HepG2 (cell line): Measurements from ENCODE around the gene C10orf90. TPM values are rescaled to one million over a fixed set of nuclear protein-coding genes. Genes with fewer than 3 reads are reported as not detected.

Experiments used
- ATAC-seq: fragments of 200-7000 bp; cut with Tn5 transposase; 3 replicates; pipeline ENCODE4 v1.9.1; 2020; ENCODE audit warnings: mild to moderate bottlenecking, moderate library complexity
- BruUV-seq: library from RNA; stranded (reverse); fragments of 400-500 nt; replicated peaks from 2 replicates; lab custom pipeline; 2021; lab: Mats Ljungman, UMichigan
- CTCF ChIA-PET: fragments of 300-600 bp; formaldehyde crosslinking; extraction: SDS; loops from one replicate; lab custom pipeline; 2021; ENCODE audit warnings: low total read pairs, inconsistent platforms, low intra/inter-chr PET ratio; lab: Yijun Ruan, JAX
- POLR2A ChIA-PET: fragments of 350-600 bp; sonication (Branson Sonifier 250); formaldehyde crosslinking; loops from one replicate; lab custom pipeline; 2020; ENCODE audit warnings: antibody characterized with exemption, inconsistent platforms; lab: Yijun Ruan, JAX
- DNase-seq: peaks from one replicate; pipeline ENCODE4 v3.0.0-alpha.2; 2015; ENCODE audit warnings: low spot score
- FAIRE-seq: peaks from 3 replicates; lab custom pipeline; 2011; peaks lifted over from hg19 to GRCh38; lab: Jason Lieb, UNC
- H2AFZ ChIP-seq: one replicate; pipeline ENCODE4 v1.6.1; 2011; ENCODE audit warnings: low read length, inconsistent platforms
- H3K27ac ChIP-seq: fragments of 300-600 bp; 3 replicates; pipeline ENCODE4 v1.8.0; 2011; ENCODE audit warnings: mixed run types, mild to moderate bottlenecking, mixed read lengths, low read length, inconsistent platforms; ENCODE audit not compliant: insufficient read depth; ENCODE audit errors: extremely low read length
- H3K27me3 ChIP-seq, 2 experiments: fragments of 200-600 bp in 1 of 2; 2 replicates in 1 of 2; 3 replicates in 1 of 2; pipeline versions ENCODE4 v1.6.0 to v1.8.0; 2011; ENCODE audit warnings: low read length in 2 of 2, mild to moderate bottlenecking in 2 of 2, moderate library complexity in 2 of 2, inconsistent platforms in 1 of 2; ENCODE audit not compliant: insufficient read depth in 2 of 2, control insufficient read depth in 1 of 2
- H3K36me3 ChIP-seq, 2 experiments: fragments of 200-600 bp in 1 of 2; replicated peaks in 1 of 2; 2 replicates in 1 of 2; 3 replicates in 1 of 2; pipeline versions ENCODE4 v1.5.1 to v1.8.0; 2011; ENCODE audit warnings: low read length in 2 of 2, inconsistent platforms in 1 of 2; ENCODE audit not compliant: insufficient read depth in 2 of 2, control insufficient read depth in 1 of 2
- H3K4me1 ChIP-seq: 2 replicates; pipeline ENCODE4 v1.5.1; 2012; ENCODE audit warnings: low read length, inconsistent platforms; ENCODE audit not compliant: insufficient read depth
- H3K4me2 ChIP-seq: 2 replicates; pipeline ENCODE4 v1.6.0; 2011; ENCODE audit warnings: low read depth, low read length, inconsistent platforms
- H3K4me3 ChIP-seq, 3 experiments: fragments of 200-600 bp in 1 of 3; sonication (generic), shearing (Covaris generic) in 1 of 3; replicated peaks in 1 of 3; 2 replicates each; pipeline ENCODE4 v1.5.1; 2011 to 2016; ENCODE audit warnings: low read length in 3 of 3, inconsistent platforms in 2 of 3, low read depth in 2 of 3, mild to moderate bottlenecking in 2 of 3, control low read depth in 1 of 3, mixed read lengths in 1 of 3; ENCODE audit not compliant: insufficient read depth in 1 of 3
- H3K79me2 ChIP-seq: one replicate; pipeline ENCODE4 v1.6.1; 2011; ENCODE audit warnings: low read length, inconsistent platforms; ENCODE audit not compliant: insufficient read depth
- H3K9ac ChIP-seq: 2 replicates; pipeline ENCODE4 v1.6.0; 2011; ENCODE audit warnings: mild to moderate bottlenecking, low read depth, low read length, inconsistent platforms; ENCODE audit not compliant: insufficient read depth
- H3K9me3 ChIP-seq: 2 replicates; pipeline ENCODE4 v1.5.1; 2012; ENCODE audit warnings: mild to moderate bottlenecking, low read length
- H4K20me1 ChIP-seq: 2 replicates; pipeline ENCODE4 v1.6.0; 2011; ENCODE audit warnings: inconsistent platforms, mild to moderate bottlenecking, low read length, moderate library complexity; ENCODE audit not compliant: insufficient read depth
- CEBPZ ChIP-seq: IDR thresholded peaks from 2 replicates; pipeline ENCODE4 v1.6.1; 2012; ENCODE audit warnings: low read length, improper control_type of control experiment
- EZH2 ChIP-seq: conservative IDR thresholded peaks from 2 replicates; pipeline ENCODE4 v1.6.1; 2012; ENCODE audit warnings: mild to moderate bottlenecking, low read depth, low read length, moderate library complexity
- GABPB1 ChIP-seq: IDR thresholded peaks from 2 replicates; pipeline ENCODE4 v1.6.1; 2016; ENCODE audit warnings: mild to moderate bottlenecking, missing genetic modification reagents, moderate library complexity, missing compliant biosample characterization
- GFI1 ChIP-seq: sonication (generic); formaldehyde crosslinking; IDR thresholded peaks from 2 replicates; pipeline ENCODE4 v1.5.0; 2020; ENCODE audit warnings: missing genetic modification reagents, mild to moderate bottlenecking, borderline replicate concordance
- NR2F1 ChIP-seq, 2 experiments: fragments of 450-650 bp in 1 of 2; formaldehyde crosslinking in 1 of 2; IDR thresholded peaks; 2 replicates each; pipeline versions ENCODE4 v1.5.0 to v1.6.1; 2016 to 2020; ENCODE audit warnings: mild to moderate bottlenecking in 1 of 2, missing compliant biosample characterization in 1 of 2, missing genetic modification reagents in 1 of 2, moderate library complexity in 1 of 2
- PTBP1 ChIP-seq: fragments of 200-400 bp; formaldehyde crosslinking; IDR thresholded peaks from 2 replicates; pipeline ENCODE4 v1.6.1; 2018; ENCODE audit warnings: low read length, low read depth; ENCODE audit not compliant: poor library complexity, severe bottlenecking
- SMAD3 ChIP-seq: sonication (generic); formaldehyde crosslinking; IDR thresholded peaks from 2 replicates; pipeline ENCODE4 v1.4.0; 2020; ENCODE audit warnings: missing genetic modification reagents
- ZNF207 ChIP-seq: fragments of 450-650 bp; IDR thresholded peaks from 2 replicates; pipeline ENCODE4 v1.6.1; 2016; ENCODE audit warnings: antibody characterized with exemption, borderline replicate concordance
- ZNF484 ChIP-seq: sonication (generic); formaldehyde crosslinking; IDR thresholded peaks from 2 replicates; pipeline ENCODE4 v1.5.1; 2020; ENCODE audit warnings: mild to moderate bottlenecking, low read depth, missing genetic modification reagents, borderline replicate concordance
- ZNF558 ChIP-seq: sonication (generic); formaldehyde crosslinking; IDR thresholded peaks from 2 replicates; pipeline ENCODE4 v1.9.0; 2022; ENCODE audit warnings: mild to moderate bottlenecking, missing genetic modification reagents, borderline replicate concordance
- WGBS: methylation state at CpG from one replicate; pipeline ENCODE4 v1.1.6; 2017; ENCODE audit warnings: low lambda C conversion rate; 5-methylcytosine and 5-hydroxymethylcytosine counted together
- in situ Hi-C: cut with HindIII; loops from 2 replicates; pipeline ENCODE4 v1.10.0; 2017; ENCODE audit warnings: low pct_unique_long_range_greater_than_20kb; ENCODE audit not compliant: extremely low pct_ligation_motif_present
- intact Hi-C: fragments of 100-400 bp; cut with micrococcal nuclease; formaldehyde crosslinking; loops from one replicate; pipeline ENCODE4 v1.10.0; 2022; ENCODE audit not compliant: unreplicated experiment
- polyA plus RNA-seq, 8 experiments: library from polyadenylated mRNA; depleted of rRNA in 3 of 8; stranded (reverse) in 7 of 8; unstranded in 1 of 8; fragments of >200 nt; fragmentation: Illumina TruSeq in 4 of 8; extraction: Trizol in 4 of 8; gene quantifications; 2 replicates each; pipeline versions ENCODE4 v1.2.1 to v1.2.3, GENCODE V29; 2011 to 2016; ENCODE audit warnings: low read depth in 4 of 8, missing spikeins in 1 of 8, mixed read lengths in 1 of 8; ENCODE audit not compliant: insufficient read depth in 1 of 8
- total RNA-seq, 5 experiments: library from RNA; depleted of rRNA; stranded (reverse); fragments of >200 nt; fragmentation: Illumina TruSeq; extraction: Trizol; gene quantifications; 2 replicates each; pipeline ENCODE4 v1.2.3, GENCODE V29; 2016; ENCODE audit warnings: low read depth in 1 of 5
- TF ChIP-seq, protein P1 (sequence below): sonication (generic); formaldehyde crosslinking; IDR thresholded peaks from 2 replicates; pipeline ENCODE4 v1.4.0; 2020; ENCODE audit warnings: missing genetic modification reagents
- TF ChIP-seq, protein P2 (sequence below): sonication (generic); formaldehyde crosslinking; conservative IDR thresholded peaks from 2 replicates; pipeline ENCODE4 v1.4.0; 2020; ENCODE audit warnings: missing genetic modification reagents

C10orf90 gene
- total and polyA plus RNA-seq, 2 of the 13 experiments (the other 11 are each of a cell fraction or from before 2014, with no cell fraction given): not detected

DNA sequence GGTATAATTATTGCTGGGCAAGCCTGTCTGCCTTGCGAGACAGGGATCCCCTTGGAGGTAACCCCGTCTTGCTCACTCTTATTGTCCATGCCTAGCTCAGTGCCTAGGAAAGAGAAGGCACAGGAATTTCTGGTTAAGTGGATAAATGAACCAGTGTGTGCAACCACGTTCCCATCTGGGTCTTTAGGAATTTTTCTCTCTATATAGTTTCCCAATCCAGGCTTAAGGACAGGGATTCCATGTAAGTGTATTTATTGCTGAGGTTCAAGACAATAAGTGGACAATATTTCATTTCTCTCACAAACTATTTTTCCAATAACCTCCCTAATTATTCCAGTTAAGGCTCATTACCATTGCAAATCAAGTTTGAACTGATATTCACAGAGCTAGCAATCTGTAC is 273.3 kb downstream of the C10orf90 start:
- Histone ChIP-seq H2AFZ (no peak overlapping the region), H3K4me1 (no peaks in the 10 kb centered on the region), H3K27ac (no peak overlapping the region), H3K36me3 (no peaks in the 10 kb centered on the region), H3K9me3 (no peaks in the 10 kb centered on the region), H3K79me2 (no peaks in the 10 kb centered on the region), H3K4me3 (no peak overlapping the region), H3K9ac (no peak overlapping the region), H4K20me1 (no peaks in the 10 kb centered on the region), H3K27me3 (peaks cover 0 to 5% of the 10 kb centered on the region in 2 experiments; a peak in 1 of 5 replicates), H3K4me2 (no peak overlapping the region)
- BruUV-seq: no TSS peak
- ChIA-PET POLR2A (no interaction called here), CTCF (no interaction called here)
- in situ Hi-C loops: loop anchor here (25.0 kb wide), 1 partner anchor 410 kb away; no protein-coding TSS in a partner anchor
- ATAC-seq (no peak), DNase-seq (no peak), FAIRE-seq (no peak)
- TF ChIP-seq, protein P1, sequence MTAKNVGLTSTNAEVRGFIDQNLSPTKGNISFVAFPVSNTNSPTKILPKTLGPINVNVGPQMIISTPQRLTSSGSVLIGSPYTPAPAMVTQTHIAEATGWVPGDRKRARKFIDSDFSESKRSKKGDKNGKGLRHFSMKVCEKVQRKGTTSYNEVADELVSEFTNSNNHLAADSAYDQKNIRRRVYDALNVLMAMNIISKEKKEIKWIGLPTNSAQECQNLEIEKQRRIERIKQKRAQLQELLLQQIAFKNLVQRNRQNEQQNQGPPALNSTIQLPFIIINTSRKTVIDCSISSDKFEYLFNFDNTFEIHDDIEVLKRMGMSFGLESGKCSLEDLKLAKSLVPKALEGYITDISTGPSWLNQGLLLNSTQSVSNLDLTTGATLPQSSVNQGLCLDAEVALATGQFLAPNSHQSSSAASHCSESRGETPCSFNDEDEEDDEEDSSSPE (CRISPR knock-in tag): no peak
- TF ChIP-seq PTBP1: no peak
- WGBS: 0% methylated on average over 3 of the region's 3 CpGs
- intact Hi-C loops: no loop called here

GRCh38 chr10:126394948-126395347 is 275.5 kb downstream of the C10orf90 start:
- H4K20me1 ChIP-seq: no peaks in the 10 kb centered on the region
- WGBS: 0% methylated on average over 2 of the region's 2 CpGs
- in situ Hi-C loops (loop anchor here (25.0 kb wide), 1 partner anchor 408 kb away; no protein-coding TSS in a partner anchor), intact Hi-C loops (no loop called here)
- no peak overlapping the region for H3K4me3 ChIP-seq
- no peaks in the 10 kb centered on the region for H3K36me3 ChIP-seq
- BruUV-seq: no TSS peak
- no peak for FAIRE-seq
- POLR2A ChIA-PET: no interaction called here
- no peak for DNase-seq
- peaks cover 0 to 14% of the 10 kb centered on the region in 2 experiments; a peak in 1 of 5 replicates for H3K27me3 ChIP-seq
- no peaks in the 10 kb centered on the region for H3K4me1 ChIP-seq
- no peaks in the 10 kb centered on the region for H3K79me2 ChIP-seq
- no peak overlapping the region for H3K27ac ChIP-seq
- CTCF ChIA-PET: no interaction called here
- no peak for ATAC-seq
- no peak overlapping the region for H3K9ac ChIP-seq
- no peak overlapping the region for H2AFZ ChIP-seq
- no peaks in the 10 kb centered on the region for H3K9me3 ChIP-seq
- H3K4me2 ChIP-seq: no peak overlapping the region
- no peak for TF ChIP-seq GABPB1
- no peak for TF ChIP-seq NR2F1 (CRISPR knock-in tag; IDR thresholded peaks at IDR 0.05)
- no peak for TF ChIP-seq EZH2
- no peak for TF ChIP-seq ZNF484 (CRISPR knock-in tag)
- no peak for TF ChIP-seq CEBPZ
- no peak for TF ChIP-seq ZNF558 (CRISPR knock-in tag)
- no peak for TF ChIP-seq ZNF207
- TF ChIP-seq SMAD3 (CRISPR knock-in tag): no peak
- no peak for TF ChIP-seq GFI1
- TF ChIP-seq, protein P2, sequence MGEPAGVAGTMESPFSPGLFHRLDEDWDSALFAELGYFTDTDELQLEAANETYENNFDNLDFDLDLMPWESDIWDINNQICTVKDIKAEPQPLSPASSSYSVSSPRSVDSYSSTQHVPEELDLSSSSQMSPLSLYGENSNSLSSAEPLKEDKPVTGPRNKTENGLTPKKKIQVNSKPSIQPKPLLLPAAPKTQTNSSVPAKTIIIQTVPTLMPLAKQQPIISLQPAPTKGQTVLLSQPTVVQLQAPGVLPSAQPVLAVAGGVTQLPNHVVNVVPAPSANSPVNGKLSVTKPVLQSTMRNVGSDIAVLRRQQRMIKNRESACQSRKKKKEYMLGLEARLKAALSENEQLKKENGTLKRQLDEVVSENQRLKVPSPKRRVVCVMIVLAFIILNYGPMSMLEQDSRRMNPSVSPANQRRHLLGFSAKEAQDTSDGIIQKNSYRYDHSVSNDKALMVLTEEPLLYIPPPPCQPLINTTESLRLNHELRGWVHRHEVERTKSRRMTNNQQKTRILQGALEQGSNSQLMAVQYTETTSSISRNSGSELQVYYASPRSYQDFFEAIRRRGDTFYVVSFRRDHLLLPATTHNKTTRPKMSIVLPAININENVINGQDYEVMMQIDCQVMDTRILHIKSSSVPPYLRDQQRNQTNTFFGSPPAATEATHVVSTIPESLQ: no peak
